Upper lobe of right lung (tissue), 1 donor: ENCODE results near the gene DNAJC30. TPM values are rescaled to one million over a fixed set of nuclear protein-coding genes. Genes with fewer than 3 reads are reported as not detected.
"Not testable (repeated sequence)": the region's sequence is repeated elsewhere in the genome, so short reads cannot be mapped to it uniquely, and the experiment has no call there.

Experiments used
- ATAC-seq: fragments of 200-7000 bp; cut with Tn5 transposase; one replicate; pipeline ENCODE4 v1.9.1; 2020; ENCODE audit warnings: mild to moderate bottlenecking, moderate library complexity
- DNase-seq: peaks from one replicate; pipeline ENCODE4 v3.0.0-alpha.2; 2020
- H3K27ac ChIP-seq: fragments of 200-600 bp; one replicate; pipeline ENCODE4 v1.8.0; 2022
- H3K27me3 ChIP-seq: fragments of 200-600 bp; one replicate; pipeline ENCODE4 v1.8.0; 2022; ENCODE audit warnings: mild to moderate bottlenecking
- H3K36me3 ChIP-seq: fragments of 200-600 bp; one replicate; pipeline ENCODE4 v1.8.0; 2022
- H3K4me1 ChIP-seq: fragments of 200-600 bp; one replicate; pipeline ENCODE4 v1.8.0; 2022
- H3K4me3 ChIP-seq: fragments of 200-600 bp; one replicate; pipeline ENCODE4 v1.8.0; 2022; ENCODE audit warnings: mild to moderate bottlenecking
- H3K9me3 ChIP-seq: fragments of 200-600 bp; one replicate; pipeline ENCODE4 v1.8.0; 2022
- intact Hi-C: fragments of 100-400 bp; cut with DNase I; formaldehyde crosslinking; loops from one replicate; pipeline ENCODE4 v1.11.0; 2022
- total RNA-seq: library from RNA; stranded (reverse); fragmentation: NEBNext Ultra II Directional; extraction: Animal tissue kit (Norgen Biotek cat#: 25700); gene quantifications from one replicate; pipeline ENCODE4 v1.2.1, GENCODE V29; 2021
- TF ChIP-seq, protein P1 (sequence below): fragments of 200-600 bp; IDR thresholded peaks from one replicate; pipeline ENCODE4 v1.8.0; 2022; ENCODE audit warnings: antibody characterized with exemption
- donor health status: DM: no; HTN: yes; CAD: no; lungs with severe emphysema.

The DNAJC30 gene
- total RNA-seq, 1 donor from 2014 or later, result 10.2 TPM

DNA sequence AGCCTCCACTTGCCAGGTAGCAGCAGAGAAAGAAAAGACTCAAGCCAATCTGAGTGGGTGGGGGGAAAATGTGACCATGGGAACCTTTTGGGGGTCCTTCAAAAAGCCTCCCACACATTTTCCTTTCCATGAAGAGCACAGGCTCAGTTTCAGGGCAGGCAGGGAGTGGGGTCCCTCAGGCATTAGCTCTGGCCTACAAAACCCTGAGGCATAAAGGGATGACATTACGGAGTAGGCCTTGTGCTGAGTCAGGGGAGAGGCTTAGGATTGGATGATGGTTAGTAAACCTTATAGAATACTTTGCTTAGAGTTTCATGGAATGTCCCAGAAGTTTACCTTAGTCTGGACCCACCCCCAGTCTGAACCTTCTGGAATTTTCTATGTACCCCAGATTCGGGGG is 3.5 kb downstream of the DNAJC30 start:
- no peak overlapping the region for H3K27ac ChIP-seq
- no peaks in the 10 kb centered on the region for H3K9me3 ChIP-seq
- no peak overlapping the region for H3K4me3 ChIP-seq
- no peak for DNase-seq
- no peak for ATAC-seq
- peaks cover 24% of the 10 kb centered on the region for H3K4me1 ChIP-seq
- intact Hi-C loops, result no loop called here
- TF ChIP-seq, protein P1, sequence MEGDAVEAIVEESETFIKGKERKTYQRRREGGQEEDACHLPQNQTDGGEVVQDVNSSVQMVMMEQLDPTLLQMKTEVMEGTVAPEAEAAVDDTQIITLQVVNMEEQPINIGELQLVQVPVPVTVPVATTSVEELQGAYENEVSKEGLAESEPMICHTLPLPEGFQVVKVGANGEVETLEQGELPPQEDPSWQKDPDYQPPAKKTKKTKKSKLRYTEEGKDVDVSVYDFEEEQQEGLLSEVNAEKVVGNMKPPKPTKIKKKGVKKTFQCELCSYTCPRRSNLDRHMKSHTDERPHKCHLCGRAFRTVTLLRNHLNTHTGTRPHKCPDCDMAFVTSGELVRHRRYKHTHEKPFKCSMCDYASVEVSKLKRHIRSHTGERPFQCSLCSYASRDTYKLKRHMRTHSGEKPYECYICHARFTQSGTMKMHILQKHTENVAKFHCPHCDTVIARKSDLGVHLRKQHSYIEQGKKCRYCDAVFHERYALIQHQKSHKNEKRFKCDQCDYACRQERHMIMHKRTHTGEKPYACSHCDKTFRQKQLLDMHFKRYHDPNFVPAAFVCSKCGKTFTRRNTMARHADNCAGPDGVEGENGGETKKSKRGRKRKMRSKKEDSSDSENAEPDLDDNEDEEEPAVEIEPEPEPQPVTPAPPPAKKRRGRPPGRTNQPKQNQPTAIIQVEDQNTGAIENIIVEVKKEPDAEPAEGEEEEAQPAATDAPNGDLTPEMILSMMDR, result no peak
- H3K27me3 ChIP-seq, result no peaks in the 10 kb centered on the region
- H3K36me3 ChIP-seq, result no peaks in the 10 kb centered on the region

DNA sequence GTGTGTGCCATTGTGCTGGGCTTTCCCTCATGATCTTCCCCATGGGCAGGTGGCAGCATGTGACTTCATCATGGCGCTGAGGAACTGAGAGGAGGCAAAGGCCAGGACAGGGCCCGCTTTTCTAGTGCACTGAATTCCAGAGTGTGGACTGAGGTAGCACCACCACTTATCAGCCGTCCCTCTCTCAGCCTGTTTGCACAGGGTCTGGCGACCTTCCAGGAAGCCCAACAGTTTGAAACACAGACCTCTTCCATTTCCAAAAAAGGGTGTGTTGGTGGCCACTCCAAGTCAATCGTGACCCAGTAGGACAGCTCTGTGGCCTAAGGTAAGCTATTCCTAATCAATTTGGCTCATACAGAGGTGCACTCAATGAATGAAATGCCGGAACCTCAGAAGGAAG is 4.4 kb downstream of the DNAJC30 start:
- H3K9me3 ChIP-seq, result no peaks in the 10 kb centered on the region
- peaks cover 24% of the 10 kb centered on the region for H3K4me1 ChIP-seq
- H3K27ac ChIP-seq, result no peak overlapping the region
- no peak overlapping the region for H3K4me3 ChIP-seq
- DNase-seq (no peak), ATAC-seq (peak; percentile 2)
- no peaks in the 10 kb centered on the region for H3K27me3 ChIP-seq
- intact Hi-C loops, result no loop called here
- TF ChIP-seq, protein P1, result no peak
- H3K36me3 ChIP-seq, result no peaks in the 10 kb centered on the region

DNA sequence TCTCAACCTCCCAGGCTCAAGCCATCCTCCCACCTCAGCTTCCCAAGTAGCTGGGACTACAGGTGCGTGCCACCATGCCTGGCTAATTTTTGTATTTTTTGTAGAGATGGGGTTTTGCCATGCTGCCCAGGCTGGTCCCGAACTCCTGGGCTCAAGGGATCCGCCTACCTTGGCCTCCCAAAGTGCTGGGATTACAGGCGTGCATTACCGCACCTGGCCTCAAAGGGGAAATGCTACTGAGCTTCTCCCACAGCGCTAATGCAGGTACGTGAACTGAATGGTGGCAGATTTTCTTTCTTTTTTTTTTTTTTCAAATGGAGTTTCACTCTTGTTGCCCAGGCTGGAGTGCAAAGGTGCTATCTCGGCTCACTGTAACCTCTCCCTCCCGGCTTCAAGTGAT is 7.2 kb downstream of the DNAJC30 start:
- H3K9me3 ChIP-seq, ATAC-seq, H3K36me3 ChIP-seq, H3K27me3 ChIP-seq, intact Hi-C loops, H3K4me1 ChIP-seq, H3K27ac ChIP-seq, H3K4me3 ChIP-seq, DNase-seq: not testable (repeated sequence)

DNA sequence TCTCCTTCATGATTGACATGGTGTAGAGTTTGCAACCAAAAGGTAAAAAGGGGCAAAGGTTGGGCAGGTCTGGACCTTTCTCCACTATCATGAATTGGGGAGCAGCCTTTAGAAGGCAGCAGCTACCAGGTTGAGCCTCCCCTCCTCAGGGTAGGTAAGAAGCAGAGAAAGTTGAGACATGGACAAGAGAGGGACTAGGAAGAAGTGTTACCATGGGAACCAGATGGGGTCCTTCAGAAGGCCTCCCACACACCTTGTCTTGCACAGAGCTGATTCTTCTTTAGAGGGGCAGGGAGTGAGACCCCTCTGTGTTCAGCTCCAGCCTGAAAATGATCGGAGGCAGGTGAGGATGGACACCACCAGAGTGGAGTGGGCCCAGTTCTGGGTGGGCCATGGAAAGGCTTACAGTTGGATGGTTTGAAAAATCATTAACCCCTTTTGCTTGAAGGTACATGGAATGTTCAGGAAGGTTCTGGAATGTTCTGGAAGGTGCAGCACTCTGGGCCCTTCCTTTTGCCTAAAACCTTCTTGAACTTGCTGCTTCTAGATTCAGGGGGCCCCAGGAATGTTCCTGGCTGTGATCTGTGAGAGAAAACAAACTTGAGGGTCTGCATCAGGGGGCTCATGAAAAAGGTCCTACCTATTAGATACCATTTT is 8.7 kb downstream of the DNAJC30 start:
- DNase-seq (no peak), ATAC-seq (no peak)
- Histone ChIP-seq H3K4me3 (no peak overlapping the region), H3K9me3 (no peaks in the 10 kb centered on the region), H3K4me1 (no peaks in the 10 kb centered on the region), H3K27ac (no peak overlapping the region), H3K27me3 (no peaks in the 10 kb centered on the region), H3K36me3 (no peaks in the 10 kb centered on the region)
- TF ChIP-seq, protein P1, result no peak
- intact Hi-C loops, result no loop called here

DNA sequence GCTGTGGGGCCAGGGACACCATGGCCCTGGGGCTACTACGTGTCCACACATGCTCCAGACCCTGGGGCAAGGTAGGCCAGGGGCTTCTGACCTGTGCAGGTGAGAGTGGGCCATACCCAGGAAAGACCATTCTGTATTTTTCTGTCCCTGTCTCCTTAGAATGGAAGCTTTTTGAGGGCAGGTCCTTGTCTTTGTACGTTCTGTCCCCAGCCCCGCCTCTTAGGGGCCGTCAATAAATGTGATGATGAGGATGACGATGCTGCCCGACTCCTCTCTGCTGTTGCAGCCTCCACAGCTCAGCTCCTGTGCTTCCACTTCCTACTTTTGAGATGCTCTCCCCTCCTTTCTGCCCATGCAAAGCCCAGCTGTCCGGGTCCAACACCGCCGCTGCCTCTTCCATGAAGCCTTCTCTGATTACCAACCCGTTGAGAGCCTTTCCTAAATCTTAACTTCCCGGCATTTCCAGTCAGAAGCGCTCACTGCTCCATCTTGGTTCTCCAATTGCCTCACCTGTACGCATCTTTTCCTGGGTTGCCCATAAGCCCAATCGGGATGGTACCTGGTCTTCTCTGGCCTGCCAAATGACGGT is 11.3 kb downstream of the DNAJC30 start:
- TF ChIP-seq, protein P1, result no peak
- intact Hi-C loops, result no loop called here
- ATAC-seq (no peak), DNase-seq (no peak)
- Histone ChIP-seq H3K4me1 (peaks cover 8% of the 10 kb centered on the region), H3K27me3 (no peaks in the 10 kb centered on the region), H3K27ac (no peak overlapping the region), H3K4me3 (no peak overlapping the region), H3K36me3 (no peaks in the 10 kb centered on the region), H3K9me3 (no peaks in the 10 kb centered on the region)

DNA sequence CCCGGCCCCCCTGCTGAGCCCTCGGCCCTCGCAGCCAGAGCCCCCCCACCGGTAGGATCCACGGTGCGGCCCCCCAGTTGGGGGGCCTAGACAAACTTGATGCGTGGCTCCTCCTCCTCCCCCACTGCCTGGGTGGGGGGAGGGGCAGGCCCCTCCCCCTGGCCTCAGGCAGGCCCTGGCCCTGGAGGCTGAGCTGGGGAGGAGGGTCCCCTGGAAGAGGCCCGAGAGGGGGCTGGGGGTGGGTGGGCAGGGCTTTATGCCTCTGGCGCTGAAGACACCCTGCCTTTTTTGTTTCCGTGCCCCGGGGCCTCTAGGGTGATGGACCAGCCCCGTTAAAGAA is 12.0 kb downstream of the DNAJC30 start:
- TF ChIP-seq, protein P1, result no peak
- intact Hi-C loops, result no loop called here
- DNase-seq (no peak), ATAC-seq (no peak)
- Histone ChIP-seq H3K27me3 (no peaks in the 10 kb centered on the region), H3K9me3 (no peaks in the 10 kb centered on the region), H3K36me3 (no peaks in the 10 kb centered on the region), H3K4me3 (no peak overlapping the region), H3K4me1 (peaks cover 8% of the 10 kb centered on the region), H3K27ac (no peak overlapping the region)
